GM12891 (cell line): ENCODE results near the gene SLC49A3.
"Not testable (repeated sequence)": the region's sequence is repeated elsewhere in the genome, so short reads cannot be mapped to it uniquely, and the experiment has no call there.

Experiments
- DNase-seq: peaks from one replicate; pipeline ENCODE4 v3.0.0; 2011; ENCODE audit warnings: low spot score; ENCODE audit not compliant: insufficient read length
- FAIRE-seq: peaks from 2 replicates; lab custom pipeline; 2011; peaks lifted over from hg19 to GRCh38; lab: Jason Lieb, UNC
- PAX5 ChIP-seq: IDR thresholded peaks from 2 replicates; pipeline ENCODE4 v1.6.1; 2011; ENCODE audit warnings: low read length, moderate library complexity, mild to moderate bottlenecking; ENCODE audit not compliant: insufficient read depth, severe bottlenecking
- POLR2A ChIP-seq: IDR thresholded peaks from 2 replicates; pipeline ENCODE4 v1.6.1; 2011; ENCODE audit warnings: low read depth, low read length, control low read depth
- POLR2AphosphoS5 ChIP-seq: IDR thresholded peaks from 2 replicates; pipeline ENCODE4 v1.6.1; 2011; ENCODE audit warnings: low read depth, low read length, control low read depth
- POU2F2 ChIP-seq: IDR thresholded peaks from 2 replicates; pipeline ENCODE4 v1.6.1; 2011; ENCODE audit warnings: low read depth, mild to moderate bottlenecking, control low read depth, low read length, moderate library complexity
- SPI1 ChIP-seq: IDR thresholded peaks from 2 replicates; pipeline ENCODE4 v1.6.1; 2011; ENCODE audit warnings: low read depth, low read length, control low read depth
- TAF1 ChIP-seq: IDR thresholded peaks from 2 replicates; pipeline ENCODE4 v1.6.1; 2011; ENCODE audit warnings: low read depth, low read length, control low read depth

Gene SLC49A3

GRCh38 chr4:637536-638280, 51.2 kb downstream of the SLC49A3 start:
- TF ChIP-seq POU2F2 (no peak), SPI1 (no peak), TAF1 (no peak), POLR2AphosphoS5 (no peak), PAX5 (no peak), POLR2A (no peak)
- FAIRE-seq (no peak), DNase-seq (no peak)

- TF ChIP-seq POLR2AphosphoS5 (no peak), POU2F2 (no peak), TAF1 (no peak), SPI1 (no peak), PAX5 (no peak), POLR2A (no peak)
- FAIRE-seq = no peak
- no peak for DNase-seq
Observed at GRCh38 chr4:636628-637159, 52.3 kb downstream of the SLC49A3 start.

- FAIRE-seq (no peak), DNase-seq (no peak)
- TF ChIP-seq SPI1 (no peak), PAX5 (no peak), POLR2AphosphoS5 (no peak), POLR2A (no peak), POU2F2 (no peak), TAF1 (no peak)
Observed at GRCh38 chr4:635851-636627, 52.9 kb downstream of the SLC49A3 start.

GRCh38 chr4:635066-635835, 53.7 kb downstream of the SLC49A3 start:
- not testable (repeated sequence) for DNase-seq, FAIRE-seq

- DNase-seq (no peak), FAIRE-seq (no peak)
- TF ChIP-seq POLR2A (no peak), SPI1 (no peak), TAF1 (no peak), POU2F2 (no peak), PAX5 (no peak), POLR2AphosphoS5 (no peak)
Observed at GRCh38 chr4:634599-634985, 54.4 kb downstream of the SLC49A3 start.

- no peak for DNase-seq
Observed at GRCh38 chr4:633976-634598, 54.9 kb downstream of the SLC49A3 start.

GRCh38 chr4:633406-633805, 55.5 kb downstream of the SLC49A3 start:
- TF ChIP-seq PAX5 = no peak
- no peak for TF ChIP-seq TAF1
- TF ChIP-seq POLR2AphosphoS5 = no peak
- FAIRE-seq = no peak
- no peak for DNase-seq

More at GRCh38 chr4:633976-634598, 54.9 kb downstream of the SLC49A3 start:
- TF ChIP-seq POLR2AphosphoS5 (no peak), SPI1 (no peak), POLR2A (no peak), TAF1 (no peak), POU2F2 (no peak)
- no peak for FAIRE-seq

- TF ChIP-seq SPI1 (no peak), POLR2A (no peak), POU2F2 (no peak), TAF1 (no peak), PAX5 (no peak), POLR2AphosphoS5 (no peak)
- DNase-seq (no peak), FAIRE-seq (no peak)
Observed at GRCh38 chr4:632926-633325, 56.0 kb downstream of the SLC49A3 start.

- no peak for DNase-seq
- FAIRE-seq = no peak
- TF ChIP-seq SPI1 (no peak), POLR2A (no peak)
Observed at GRCh38 chr4:632196-632790, 56.7 kb downstream of the SLC49A3 start.
